Esophagus muscularis mucosa (tissue), 4 donors: ENCODE data around the gene ITGB1. TPM values are rescaled to one million over a fixed set of nuclear protein-coding genes. Genes with fewer than 3 reads are reported as not detected.
"Not testable (repeated sequence)": the region's sequence is repeated elsewhere in the genome, so short reads cannot be mapped to it uniquely, and the experiment has no call there.

Experiments used
- DNase-seq: peaks from one replicate; pipeline ENCODE4 v3.0.0-alpha.2; 2017; ENCODE audit errors: extremely low spot score
- H3K27ac ChIP-seq, 4 donors: fragments of 200-600 bp; sonication (generic); replicated peaks in 1 of 4; 1 replicate in 3 of 4; 2 replicates in 1 of 4; pipeline ENCODE4 v1.5.1; 2016 to 2019; ENCODE audit warnings: mild to moderate bottlenecking in 1 of 4
- H3K27me3 ChIP-seq, 4 donors: fragments of 200-600 bp; sonication (generic); one replicate each; pipeline versions ENCODE4 v1.5.1 to v1.6.0; 2016 to 2019
- H3K36me3 ChIP-seq, 4 donors: fragments of 200-600 bp; sonication (generic); one replicate each; pipeline ENCODE4 v1.5.1; 2016 to 2019
- H3K4me1 ChIP-seq, 4 donors: fragments of 200-600 bp; sonication (generic); one replicate each; pipeline ENCODE4 v1.5.1; 2016 to 2019
- H3K4me3 ChIP-seq, 4 donors: fragments of 200-600 bp; sonication (generic); 1 replicate in 2 of 4; 2 replicates in 2 of 4; pipeline ENCODE4 v1.5.1; 2016 to 2019; ENCODE audit warnings: mild to moderate bottlenecking in 4 of 4, moderate library complexity in 1 of 4
- H3K9me3 ChIP-seq, 4 donors: fragments of 200-600 bp; sonication (generic); 1 replicate in 3 of 4; 2 replicates in 1 of 4; pipeline ENCODE4 v1.5.1; 2016 to 2019
- CTCF ChIP-seq, 3 experiments: fragments of 200-600 bp in 2 of 3; fragments of 450-650 bp in 1 of 3; sonication (generic) in 2 of 3; IDR thresholded peaks; one replicate each; pipeline ENCODE4 v1.5.1; 2017 to 2019; ENCODE audit warnings: antibody characterized with exemption in 3 of 3, mild to moderate bottlenecking in 2 of 3, moderate library complexity in 1 of 3
- EP300 ChIP-seq: sonication (generic); formaldehyde crosslinking; IDR thresholded peaks from one replicate; pipeline ENCODE4 v1.6.1; 2017; ENCODE audit warnings: antibody characterized with exemption
- POLR2A ChIP-seq: fragments of 450-650 bp; IDR thresholded peaks from one replicate; pipeline ENCODE4 v1.6.1; 2017; ENCODE audit warnings: antibody characterized with exemption, moderate library complexity, mild to moderate bottlenecking, low read depth
- POLR2AphosphoS5 ChIP-seq, 2 donors: sonication (generic); formaldehyde crosslinking; IDR thresholded peaks; one replicate each; pipeline ENCODE4 v1.6.1; 2017; ENCODE audit warnings: antibody characterized with exemption in 2 of 2
- WGBS: methylation state at CpG from one replicate; pipeline ENCODE4 v1.1.5; 2018; 5-methylcytosine and 5-hydroxymethylcytosine counted together
- intact Hi-C: fragments of 100-400 bp; cut with DNase I; formaldehyde crosslinking; loops from one replicate; pipeline ENCODE4 v1.15.1; 2023
- total RNA-seq, 4 donors: library from RNA; depleted of rRNA; stranded (reverse); fragments of >200 nt; gene quantifications; one replicate each; pipeline versions ENCODE4 v1.1.0 to v1.2.1, GENCODE V29; 2016

Gene ITGB1
- total RNA-seq, 4 donors from 2014 or later = 1,385 to 1,873 (median 1,661) TPM

DNA sequence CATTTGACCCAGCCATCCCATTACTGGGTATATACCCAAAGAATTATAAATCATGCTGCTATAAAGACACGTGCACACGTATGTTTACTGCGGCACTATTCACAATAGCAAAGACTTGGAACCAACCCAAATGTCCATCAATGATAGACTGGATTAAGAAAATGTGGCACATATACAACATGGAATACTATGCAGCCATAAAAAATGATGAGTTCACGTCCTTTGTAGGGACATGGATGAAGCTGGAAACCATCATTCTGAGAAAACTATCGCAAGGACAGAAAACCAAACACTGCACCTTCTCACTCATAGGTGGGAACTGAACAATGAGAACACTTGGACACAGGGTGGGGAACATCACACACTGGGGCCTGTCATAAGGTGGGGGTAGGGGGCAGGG is 40.2 kb downstream of the ITGB1 start:
- H3K27ac ChIP-seq, H3K4me3 ChIP-seq, H3K4me1 ChIP-seq, intact Hi-C loops, H3K27me3 ChIP-seq, DNase-seq, H3K9me3 ChIP-seq: not testable (repeated sequence)
- peak in 1 of 2 donors; percentile 40 for TF ChIP-seq POLR2AphosphoS5 (IDR thresholded peaks at IDR 0.05)
- peaks cover 41 to 85% (median 63%) of the 10 kb centered on the region in 4 donors for H3K36me3 ChIP-seq
- WGBS = 97% methylated on average over 5 of the region's 5 CpGs

GRCh38 chr10:32911285-32912016 is 46.6 kb downstream of the ITGB1 start:
- no peak for DNase-seq
- Histone ChIP-seq H3K27ac (no peak overlapping the region), H3K9me3 (no peaks in the 10 kb centered on the region), H3K4me3 (no peak overlapping the region), H3K36me3 (peaks cover 16 to 91% (median 64%) of the 10 kb centered on the region in 4 donors), H3K4me1 (peaks cover 0 to 4% (median 1%) of the 10 kb centered on the region in 4 donors), H3K27me3 (no peaks in the 10 kb centered on the region)
- intact Hi-C loops = no loop called here
- WGBS = 90% methylated on average over 11 of the region's 11 CpGs
- no peak for TF ChIP-seq POLR2A
- no peak for TF ChIP-seq CTCF (IDR thresholded peaks at IDR 0.05)
- peak in 1 of 2 donors; percentile 6 for TF ChIP-seq POLR2AphosphoS5 (IDR thresholded peaks at IDR 0.05)

- not testable (repeated sequence) for H3K4me1 ChIP-seq, H3K9me3 ChIP-seq, H3K27me3 ChIP-seq, DNase-seq, H3K4me3 ChIP-seq, H3K27ac ChIP-seq
- 87% methylated on average over 7 of the region's 7 CpGs for WGBS
- intact Hi-C loops = loop anchor here (10.0 kb wide), 1 partner anchor 95 kb away; no protein-coding TSS in a partner anchor
- H3K36me3 ChIP-seq = peaks cover 16 to 91% (median 71%) of the 10 kb centered on the region in 4 donors
Observed at GRCh38 chr10:32909970-32910369, 48.1 kb downstream of the ITGB1 start.

DNA sequence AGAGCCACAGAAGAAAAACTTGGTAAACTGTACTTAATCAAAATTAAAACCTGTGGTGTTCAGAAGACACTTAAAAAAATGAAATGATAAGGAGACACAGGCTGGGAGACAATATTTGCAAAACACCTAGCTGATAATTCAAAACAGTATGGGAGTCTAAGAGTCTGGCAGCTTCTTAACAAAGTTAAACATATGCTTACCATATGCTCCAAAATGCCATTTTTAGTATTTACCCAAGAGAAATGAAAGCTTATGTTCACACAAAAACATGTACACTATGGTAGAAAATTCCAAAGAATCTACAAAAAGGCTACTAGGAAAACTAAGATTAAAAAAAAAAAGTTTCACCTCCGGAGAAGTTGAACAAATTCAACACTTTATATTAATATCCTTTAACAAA is 48.6 kb downstream of the ITGB1 start:
- TF ChIP-seq POLR2A = no peak
- TF ChIP-seq POLR2AphosphoS5 (IDR thresholded peaks at IDR 0.05) = peak in 1 of 2 donors; percentile 1
- Histone ChIP-seq H3K4me3 (no peak overlapping the region), H3K27me3 (no peaks in the 10 kb centered on the region), H3K9me3 (no peaks in the 10 kb centered on the region), H3K36me3 (peaks cover 16 to 89% (median 68%) of the 10 kb centered on the region in 4 donors), H3K27ac (no peak overlapping the region), H3K4me1 (peaks cover 0 to 3% (median 1%) of the 10 kb centered on the region in 4 donors)
- DNase-seq = no peak
- intact Hi-C loops = loop anchor here (10.0 kb wide), 1 partner anchor 95 kb away; no protein-coding TSS in a partner anchor
- 74% methylated on average over 1 of the region's 1 CpG for WGBS

DNA sequence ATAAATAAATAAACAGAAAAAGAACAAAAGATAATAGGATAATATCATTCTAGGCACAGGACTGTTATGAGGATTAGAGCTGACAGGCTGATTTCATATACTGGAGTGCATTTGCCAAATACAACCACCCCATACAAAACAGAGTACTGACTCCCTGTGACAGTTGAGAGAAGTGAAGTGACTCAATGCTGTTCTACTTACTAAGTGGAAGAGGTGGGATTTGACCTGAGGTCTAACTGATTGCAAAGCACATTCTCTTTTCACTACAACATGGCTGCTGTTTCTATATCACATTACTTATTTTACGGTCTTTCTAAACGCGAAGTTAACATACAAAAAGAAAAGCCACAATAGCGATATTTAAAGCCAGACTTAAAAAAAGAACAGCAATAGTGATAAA is 51.4 kb downstream of the ITGB1 start:
- H3K4me3 ChIP-seq = no peak overlapping the region
- intact Hi-C loops = loop anchor here (10.0 kb wide), 1 partner anchor 98 kb away; no protein-coding TSS in a partner anchor
- H3K4me1 ChIP-seq = peaks cover 0 to 3% (median 0%) of the 10 kb centered on the region in 4 donors
- H3K36me3 ChIP-seq = peaks cover 32 to 90% (median 57%) of the 10 kb centered on the region in 4 donors
- no peak overlapping the region for H3K27ac ChIP-seq
- DNase-seq = no peak
- H3K9me3 ChIP-seq = no peaks in the 10 kb centered on the region
- no peak for TF ChIP-seq CTCF (IDR thresholded peaks at IDR 0.05)
- TF ChIP-seq EP300 = no peak
- TF ChIP-seq POLR2A = no peak
- TF ChIP-seq POLR2AphosphoS5 (IDR thresholded peaks at IDR 0.05) = no peak
- WGBS = 75% methylated on average over 4 of the region's 4 CpGs
- H3K27me3 ChIP-seq = no peaks in the 10 kb centered on the region

GRCh38 chr10:32905466-32905865 is 52.6 kb downstream of the ITGB1 start:
- no peak overlapping the region for H3K4me3 ChIP-seq
- H3K4me1 ChIP-seq = no peaks in the 10 kb centered on the region
- H3K27me3 ChIP-seq = no peaks in the 10 kb centered on the region
- intact Hi-C loops = loop anchor here (10.0 kb wide), 1 partner anchor 99 kb away; no protein-coding TSS in a partner anchor
- TF ChIP-seq POLR2AphosphoS5 (IDR thresholded peaks at IDR 0.05) (peak in 1 of 2 donors; percentile 11), CTCF (IDR thresholded peaks at IDR 0.05) (no peak), EP300 (no peak), POLR2A (no peak)
- 93% methylated on average over 3 of the region's 3 CpGs for WGBS
- H3K27ac ChIP-seq = no peak overlapping the region
- H3K36me3 ChIP-seq = peaks cover 23 to 82% (median 49%) of the 10 kb centered on the region in 4 donors
- no peak for DNase-seq
- H3K9me3 ChIP-seq = no peaks in the 10 kb centered on the region
